Fibroblast of lung (primary cell): ENCODE data around the gene SAMSN1. TPM values are rescaled to one million over a fixed set of nuclear protein-coding genes. Genes with fewer than 3 reads are reported as not detected.

Source experiments
- DNase-seq, 2 donors: peaks; one replicate each; pipeline versions ENCODE4 v3.0.0 to v3.0.0-alpha.2; 2010; ENCODE audit warnings: low read depth in 2 of 2
- H2AFZ ChIP-seq: 2 replicates; pipeline ENCODE4 v1.5.1; 2012; ENCODE audit warnings: low read length, control low read depth, inconsistent platforms
- H3K27ac ChIP-seq: 2 replicates; pipeline ENCODE4 v1.5.1; 2011; ENCODE audit warnings: low read length, control low read depth; ENCODE audit not compliant: insufficient read depth
- H3K27me3 ChIP-seq: 2 replicates; pipeline ENCODE4 v1.5.1; 2011; ENCODE audit warnings: mild to moderate bottlenecking, low read length; ENCODE audit not compliant: control insufficient read depth, insufficient read depth
- H3K36me3 ChIP-seq: 2 replicates; pipeline ENCODE4 v1.5.1; 2011; ENCODE audit warnings: low read length; ENCODE audit not compliant: control insufficient read depth, insufficient read depth
- H3K4me1 ChIP-seq: 2 replicates; pipeline ENCODE4 v1.5.1; 2011; ENCODE audit warnings: low read length; ENCODE audit not compliant: control insufficient read depth, insufficient read depth; ENCODE audit errors: extremely low read depth
- H3K4me2 ChIP-seq: 2 replicates; pipeline ENCODE4 v1.5.1; 2011; ENCODE audit warnings: low read length, control low read depth; ENCODE audit not compliant: insufficient read depth; ENCODE audit errors: extremely low read depth
- H3K4me3 ChIP-seq, 4 experiments: fragments of 200-600 bp in 1 of 4; sonication (generic) in 1 of 4; replicated peaks in 1 of 4; 2 replicates each; pipeline ENCODE4 v1.5.1; 2011 to 2016; ENCODE audit warnings: low read length in 4 of 4, low read depth in 3 of 4, mild to moderate bottlenecking in 3 of 4, control low read depth in 2 of 4, inconsistent platforms in 1 of 4, mixed read lengths in 1 of 4; ENCODE audit not compliant: insufficient read depth in 1 of 4; ENCODE audit errors: control extremely low read depth in 1 of 4
- H3K79me2 ChIP-seq: 2 replicates; pipeline ENCODE4 v1.5.1; 2012; ENCODE audit warnings: mild to moderate bottlenecking, low read length, inconsistent platforms; ENCODE audit not compliant: control insufficient read depth, insufficient read depth
- H3K9ac ChIP-seq: 2 replicates; pipeline ENCODE4 v1.5.1; 2011; ENCODE audit warnings: mild to moderate bottlenecking, low read length, control low read depth; ENCODE audit not compliant: insufficient read depth
- H3K9me3 ChIP-seq: 2 replicates; pipeline ENCODE4 v1.5.1; 2012; ENCODE audit warnings: low read depth, low read length; ENCODE audit not compliant: control insufficient read depth, insufficient read depth
- H4K20me1 ChIP-seq: 2 replicates; pipeline ENCODE4 v1.5.1; 2011; ENCODE audit warnings: low read length; ENCODE audit not compliant: control insufficient read depth, insufficient read depth; ENCODE audit errors: extremely low read depth
- EZH2 ChIP-seq: IDR thresholded peaks from 2 replicates; pipeline ENCODE4 v1.5.1; 2012; ENCODE audit warnings: low read length, control low read depth, mild to moderate bottlenecking; ENCODE audit errors: missing control alignments
- polyA plus RNA-seq, 2 donors: library from polyadenylated mRNA; depleted of rRNA in 1 of 2; stranded (reverse) in 1 of 2; unstranded in 1 of 2; fragments of >200 nt; gene quantifications; 2 replicates each; pipeline ENCODE4 v1.2.1, GENCODE V29; 2011 to 2012; ENCODE audit warnings: missing spikeins in 1 of 2
- total RNA-seq: library from RNA; depleted of rRNA; stranded (reverse); fragments of >200 nt; gene quantifications from 2 replicates; pipeline ENCODE4 v1.2.1, GENCODE V29; 2014
- TF ChIP-seq, protein P1 (sequence below), 2 donors: IDR thresholded peaks in 1 of 2; conservative IDR thresholded peaks in 1 of 2; 1 replicate in 1 of 2; 2 replicates in 1 of 2; pipeline ENCODE4 v1.5.1; 2011 to 2012; ENCODE audit warnings: low read length in 2 of 2, control low read depth in 1 of 2, inconsistent platforms in 1 of 2, low read depth in 1 of 2, mild to moderate bottlenecking in 1 of 2

SAMSN1 gene
- total and polyA plus RNA-seq, 2 donors (not counting 1 experiment from before 2014, with no cell fraction given): not detected

DNA sequence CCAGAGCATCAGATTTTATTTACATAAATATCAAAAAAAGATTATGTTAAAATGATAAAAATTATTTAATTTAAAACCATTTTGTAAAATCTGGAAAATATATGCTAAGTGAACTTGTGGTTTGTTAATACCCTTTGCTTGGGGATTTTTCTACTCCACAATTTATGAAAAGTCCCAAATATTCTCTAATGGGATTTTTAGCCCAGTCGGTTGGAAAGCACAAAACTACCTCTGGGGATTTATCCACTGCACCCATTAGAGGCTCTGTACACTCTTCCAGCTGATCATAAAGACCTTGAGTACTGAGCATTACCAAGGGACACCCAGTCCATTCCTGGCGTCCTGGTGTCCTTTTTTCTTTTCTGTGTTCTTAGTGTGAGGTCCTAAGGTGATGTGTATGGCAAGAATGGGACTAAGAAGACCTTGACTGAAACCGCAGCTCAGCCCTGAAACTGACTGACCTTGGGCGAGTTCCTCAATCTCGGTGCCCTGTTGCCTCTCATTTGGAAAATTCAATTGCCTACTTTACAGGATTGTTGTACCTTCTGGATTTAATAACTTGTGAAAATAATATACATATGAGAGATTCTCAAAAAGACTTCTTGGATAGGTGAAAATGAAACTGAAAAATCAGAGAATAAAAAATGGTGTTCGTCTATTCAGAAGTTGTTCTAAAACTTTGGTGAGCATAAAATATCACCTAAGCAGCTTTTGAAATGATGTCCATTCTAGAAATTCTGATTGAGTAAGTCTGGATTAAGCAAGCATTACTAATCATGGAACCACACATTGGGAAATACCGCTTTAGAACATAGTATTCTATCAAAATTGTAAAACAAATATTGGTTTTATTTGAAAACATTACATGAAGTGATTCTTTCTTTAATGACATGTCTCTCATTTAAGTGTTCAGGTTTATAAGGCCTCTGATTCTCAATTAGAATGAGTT lies 21.5 kb upstream of the SAMSN1 start:
- no peak overlapping the region for H2AFZ ChIP-seq
- TF ChIP-seq EZH2: no peak
- TF ChIP-seq, protein P1, sequence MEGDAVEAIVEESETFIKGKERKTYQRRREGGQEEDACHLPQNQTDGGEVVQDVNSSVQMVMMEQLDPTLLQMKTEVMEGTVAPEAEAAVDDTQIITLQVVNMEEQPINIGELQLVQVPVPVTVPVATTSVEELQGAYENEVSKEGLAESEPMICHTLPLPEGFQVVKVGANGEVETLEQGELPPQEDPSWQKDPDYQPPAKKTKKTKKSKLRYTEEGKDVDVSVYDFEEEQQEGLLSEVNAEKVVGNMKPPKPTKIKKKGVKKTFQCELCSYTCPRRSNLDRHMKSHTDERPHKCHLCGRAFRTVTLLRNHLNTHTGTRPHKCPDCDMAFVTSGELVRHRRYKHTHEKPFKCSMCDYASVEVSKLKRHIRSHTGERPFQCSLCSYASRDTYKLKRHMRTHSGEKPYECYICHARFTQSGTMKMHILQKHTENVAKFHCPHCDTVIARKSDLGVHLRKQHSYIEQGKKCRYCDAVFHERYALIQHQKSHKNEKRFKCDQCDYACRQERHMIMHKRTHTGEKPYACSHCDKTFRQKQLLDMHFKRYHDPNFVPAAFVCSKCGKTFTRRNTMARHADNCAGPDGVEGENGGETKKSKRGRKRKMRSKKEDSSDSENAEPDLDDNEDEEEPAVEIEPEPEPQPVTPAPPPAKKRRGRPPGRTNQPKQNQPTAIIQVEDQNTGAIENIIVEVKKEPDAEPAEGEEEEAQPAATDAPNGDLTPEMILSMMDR (conservative IDR thresholded peaks at IDR 0.05 in 1 of 2, IDR thresholded peaks at IDR 0.05 in 1 of 2; ENCODE audit: low read depth in 1 of 2, low read length in 2 of 2): no peak
- no peaks in the 10 kb centered on the region for H3K79me2 ChIP-seq
- H3K27me3 ChIP-seq: no peaks in the 10 kb centered on the region
- no peaks in the 10 kb centered on the region for H4K20me1 ChIP-seq
- no peak overlapping the region for H3K27ac ChIP-seq
- H3K4me1 ChIP-seq: no peaks in the 10 kb centered on the region
- H3K9ac ChIP-seq: no peak overlapping the region
- H3K36me3 ChIP-seq: no peaks in the 10 kb centered on the region
- H3K9me3 ChIP-seq: no peaks in the 10 kb centered on the region
- DNase-seq: no peak
- no peak overlapping the region for H3K4me3 ChIP-seq
- H3K4me2 ChIP-seq: no peak overlapping the region

DNA sequence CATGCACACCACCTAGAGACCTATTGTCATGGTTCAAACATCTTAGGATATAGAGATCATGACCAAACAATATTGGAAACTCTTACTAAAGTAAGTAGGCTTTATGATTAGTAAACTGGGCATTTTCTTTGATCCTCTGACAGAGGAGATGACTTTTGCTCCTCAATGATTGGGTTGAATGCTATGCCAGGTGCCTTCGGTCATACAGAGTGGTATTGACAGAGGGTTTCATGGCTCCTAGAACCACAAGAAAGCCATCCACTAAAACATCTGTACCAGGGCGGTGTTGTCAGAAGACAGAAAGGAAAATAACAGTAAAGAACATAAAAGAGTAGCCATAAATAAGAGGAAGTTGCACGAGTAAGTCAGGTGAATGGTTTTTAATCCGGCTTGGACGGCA lies 20.8 kb upstream of the SAMSN1 start:
- H3K9ac ChIP-seq: no peak overlapping the region
- no peaks in the 10 kb centered on the region for H3K36me3 ChIP-seq
- no peak for TF ChIP-seq EZH2
- TF ChIP-seq, protein P1 (conservative IDR thresholded peaks at IDR 0.05 in 1 of 2, IDR thresholded peaks at IDR 0.05 in 1 of 2; ENCODE audit: low read depth in 1 of 2, low read length in 2 of 2): no peak
- H3K4me1 ChIP-seq: no peaks in the 10 kb centered on the region
- H3K27ac ChIP-seq: no peak overlapping the region
- no peak for DNase-seq
- H3K4me3 ChIP-seq: no peak overlapping the region
- no peaks in the 10 kb centered on the region for H4K20me1 ChIP-seq
- no peak overlapping the region for H2AFZ ChIP-seq
- no peak overlapping the region for H3K4me2 ChIP-seq
- H3K9me3 ChIP-seq: no peaks in the 10 kb centered on the region
- H3K27me3 ChIP-seq: no peaks in the 10 kb centered on the region
- H3K79me2 ChIP-seq: no peaks in the 10 kb centered on the region

DNA sequence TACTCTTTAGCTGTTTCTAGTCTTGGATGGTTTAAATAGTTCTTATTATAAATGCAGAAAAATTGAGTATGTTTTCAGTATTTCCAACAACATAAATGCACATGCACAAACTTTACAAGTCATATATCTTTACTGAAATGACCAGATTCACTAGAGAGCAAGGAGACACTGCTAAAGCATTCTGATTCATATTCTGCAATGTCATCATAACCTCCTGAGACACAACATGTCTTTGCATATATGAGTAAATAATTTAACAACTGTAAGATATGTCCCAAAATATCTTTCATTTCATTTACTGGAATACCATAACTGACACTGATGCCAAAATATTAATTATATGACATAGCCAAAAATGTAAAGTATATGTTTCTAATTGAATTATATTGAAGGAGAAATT lies 16.8 kb upstream of the SAMSN1 start:
- no peak for DNase-seq
- Histone ChIP-seq H3K27me3 (no peaks in the 10 kb centered on the region), H3K79me2 (no peaks in the 10 kb centered on the region), H3K36me3 (no peaks in the 10 kb centered on the region), H3K4me1 (no peaks in the 10 kb centered on the region), H2AFZ (no peak overlapping the region), H3K9me3 (no peaks in the 10 kb centered on the region), H3K4me3 (no peak overlapping the region), H3K4me2 (no peak overlapping the region), H4K20me1 (no peaks in the 10 kb centered on the region), H3K27ac (no peak overlapping the region), H3K9ac (no peak overlapping the region)
- TF ChIP-seq EZH2: no peak
